GM18498 (cell line): ENCODE results near the gene PIKFYVE.
"Not testable (repeated sequence)": the region's sequence is repeated elsewhere in the genome, so short reads cannot be mapped to it uniquely, and the experiment has no call there.

ENCODE experiments used
- ATAC-seq: cut with Tn5 transposase; IDR thresholded peaks from one replicate; pipeline ENCODE4 v1.9.1; 2021; ENCODE audit warnings: mild to moderate bottlenecking, moderate library complexity; ENCODE audit not compliant: unreplicated experiment

Gene PIKFYVE

GRCh38 chr2:208296610-208297009 lies 30.6 kb downstream of the PIKFYVE start:
- no peak for ATAC-seq

DNA sequence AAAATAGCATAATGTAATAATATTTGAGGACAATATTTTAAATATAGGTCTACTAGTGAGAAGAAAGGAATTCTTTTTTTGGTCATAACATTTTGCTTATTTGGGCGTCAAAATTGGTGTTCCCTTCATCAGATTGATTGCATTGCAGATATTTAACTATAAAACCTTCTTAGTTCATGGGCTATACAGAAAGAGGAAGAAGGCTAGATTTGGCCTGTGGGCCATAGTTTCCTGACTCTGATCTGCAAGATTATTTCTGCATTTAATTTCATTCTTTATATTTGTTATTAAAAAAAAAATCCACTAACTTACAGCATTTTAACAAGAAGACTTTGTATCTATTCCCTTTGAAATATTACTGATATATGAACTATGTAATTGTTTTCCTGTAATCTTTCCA lies 31.9 kb downstream of the PIKFYVE start:
- ATAC-seq: no peak

GRCh38 chr2:208300847-208301618 lies 35.0 kb downstream of the PIKFYVE start:
- ATAC-seq: no peak

DNA sequence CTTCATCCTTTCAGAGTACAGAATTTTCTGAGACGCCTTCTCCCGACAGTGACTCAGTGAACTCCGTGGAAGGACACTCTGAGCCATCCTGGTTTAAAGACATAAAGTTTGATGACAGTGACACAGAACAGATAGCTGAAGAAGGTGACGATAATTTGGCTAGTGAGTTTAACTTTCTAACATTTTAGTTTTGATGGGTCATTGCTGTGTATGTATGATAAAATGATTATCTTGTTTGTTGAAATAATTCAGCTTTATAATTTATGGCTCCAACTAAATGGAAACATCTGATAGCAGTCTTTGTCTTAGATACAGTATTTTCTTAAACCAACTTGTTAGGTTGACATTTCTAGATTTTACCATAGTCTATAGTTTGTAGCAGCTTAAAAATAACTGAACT lies 38.1 kb downstream of the PIKFYVE start:
- no peak for ATAC-seq

DNA sequence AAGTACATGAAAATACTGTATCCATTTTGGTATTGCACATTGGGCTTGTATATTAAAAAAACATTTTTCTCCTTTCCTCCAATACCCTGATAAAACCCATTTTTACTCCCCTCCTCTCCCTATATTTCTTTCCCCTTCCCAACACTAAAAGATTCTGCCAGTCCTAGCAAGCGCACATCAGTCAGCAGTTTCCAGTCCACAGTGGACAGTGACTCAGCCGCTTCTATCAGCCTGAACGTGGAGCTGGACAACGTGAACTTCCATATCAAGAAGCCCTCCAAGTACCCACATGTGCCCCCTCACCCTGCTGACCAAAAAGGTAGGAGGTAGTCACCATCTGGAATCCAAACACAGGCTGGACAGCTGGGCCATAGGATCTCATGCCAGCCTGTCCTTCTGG lies 38.6 kb downstream of the PIKFYVE start:
- ATAC-seq: no peak

- no peak for ATAC-seq
Observed at GRCh38 chr2:208306291-208306690, 40.2 kb downstream of the PIKFYVE start.

DNA sequence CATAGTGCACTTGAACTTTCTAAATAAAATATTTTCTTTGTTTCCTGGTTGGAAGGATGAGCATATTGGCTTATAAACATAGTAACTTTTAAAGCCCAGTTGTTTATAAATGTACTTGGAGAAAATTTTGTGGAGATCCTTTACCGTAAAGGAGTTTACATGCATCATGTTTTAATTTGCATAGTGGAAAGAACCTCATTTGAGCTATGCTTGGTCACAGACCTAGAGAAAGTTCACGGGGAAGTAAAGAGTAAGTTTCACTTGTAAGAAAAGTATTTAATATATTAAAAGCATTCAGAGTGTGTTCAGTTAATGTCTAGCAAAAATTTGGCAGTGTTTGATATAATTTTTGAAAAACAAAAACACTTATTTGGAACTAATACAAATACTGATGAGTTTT lies 45.3 kb downstream of the PIKFYVE start:
- ATAC-seq: peak; percentile 62

DNA sequence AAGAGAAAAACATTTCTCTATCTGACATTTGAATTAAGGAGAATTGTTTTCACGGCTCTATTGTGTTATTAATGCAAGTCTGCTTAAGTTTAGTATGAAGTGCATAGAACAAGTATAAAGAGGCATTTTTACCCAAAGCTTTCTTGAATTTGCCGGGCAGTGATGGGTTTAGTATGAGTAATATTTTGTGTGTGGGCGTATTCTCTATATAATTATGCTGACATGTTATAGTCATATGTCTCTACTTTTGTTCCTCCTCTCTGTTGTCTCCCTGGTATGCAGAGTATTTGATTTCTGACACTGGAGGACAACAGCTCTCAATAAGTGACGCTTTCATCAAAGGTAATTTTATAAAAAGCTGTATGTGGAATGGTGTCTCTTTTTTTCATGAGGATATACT lies 45.9 kb downstream of the PIKFYVE start:
- ATAC-seq: peak; percentile 50

GRCh38 chr2:208315081-208315788 lies 49.2 kb downstream of the PIKFYVE start:
- peak; percentile 63 for ATAC-seq

- no peak for ATAC-seq
Observed at GRCh38 chr2:208318127-208318526, 52.1 kb downstream of the PIKFYVE start.

DNA sequence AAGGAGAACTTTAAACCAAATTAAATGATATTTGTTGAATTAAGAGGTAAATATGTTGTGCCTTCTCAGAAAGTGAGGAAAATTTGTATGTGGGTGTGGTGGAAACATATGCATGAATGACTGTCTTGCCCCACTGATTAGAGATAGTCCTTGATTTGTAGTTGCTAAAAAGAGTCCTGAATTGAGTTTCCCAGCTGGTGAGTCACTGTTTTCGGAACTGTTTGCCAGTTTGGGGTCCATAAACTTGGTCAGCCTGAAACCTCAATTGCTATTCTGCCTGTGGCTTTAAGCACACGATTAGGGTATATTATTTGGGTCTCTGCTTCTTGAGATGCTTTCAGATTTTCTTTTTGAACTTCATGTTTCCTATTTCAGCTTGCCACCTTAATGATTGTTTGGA lies 53.3 kb downstream of the PIKFYVE start:
- peak; percentile 33 for ATAC-seq

- ATAC-seq: peak; percentile 91
Observed at GRCh38 chr2:208320686-208321085, 54.6 kb downstream of the PIKFYVE start.

DNA sequence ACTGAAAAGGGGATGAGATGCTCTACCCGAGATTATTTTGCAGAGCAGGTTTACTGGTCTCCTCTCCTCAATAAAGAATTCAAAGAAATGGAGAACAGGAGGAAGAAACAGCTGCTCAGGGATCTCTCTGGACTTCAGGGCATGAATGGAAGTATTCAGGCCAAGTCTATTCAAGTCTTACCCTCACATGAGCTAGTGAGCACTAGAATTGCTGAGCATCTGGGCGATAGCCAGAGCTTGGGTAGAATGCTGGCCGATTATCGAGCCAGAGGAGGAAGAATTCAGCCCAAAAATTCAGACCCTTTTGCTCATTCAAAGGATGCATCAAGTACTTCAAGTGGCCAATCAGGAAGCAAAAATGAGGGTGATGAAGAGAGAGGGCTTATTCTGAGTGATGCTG lies 60.0 kb downstream of the PIKFYVE start:
- ATAC-seq: no peak

DNA sequence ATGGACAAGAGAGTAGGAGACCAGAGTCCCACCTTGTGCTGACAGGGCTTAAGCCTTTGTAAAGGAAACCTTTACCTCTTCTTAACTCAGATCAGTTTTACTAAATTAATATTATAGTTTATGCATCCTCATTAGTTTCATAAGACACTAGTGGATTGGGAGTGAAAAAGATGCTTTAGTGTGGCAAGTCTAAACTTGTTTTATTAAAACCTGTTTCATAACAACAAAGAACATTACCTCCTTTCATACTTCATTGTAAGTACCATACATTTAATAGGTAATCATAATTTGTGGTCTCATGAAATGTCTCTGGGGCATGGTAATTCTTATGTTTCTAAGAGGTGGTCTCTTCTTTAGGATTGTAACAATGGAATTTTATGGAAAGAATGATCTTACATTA lies 63.4 kb downstream of the PIKFYVE start:
- ATAC-seq: no peak

DNA sequence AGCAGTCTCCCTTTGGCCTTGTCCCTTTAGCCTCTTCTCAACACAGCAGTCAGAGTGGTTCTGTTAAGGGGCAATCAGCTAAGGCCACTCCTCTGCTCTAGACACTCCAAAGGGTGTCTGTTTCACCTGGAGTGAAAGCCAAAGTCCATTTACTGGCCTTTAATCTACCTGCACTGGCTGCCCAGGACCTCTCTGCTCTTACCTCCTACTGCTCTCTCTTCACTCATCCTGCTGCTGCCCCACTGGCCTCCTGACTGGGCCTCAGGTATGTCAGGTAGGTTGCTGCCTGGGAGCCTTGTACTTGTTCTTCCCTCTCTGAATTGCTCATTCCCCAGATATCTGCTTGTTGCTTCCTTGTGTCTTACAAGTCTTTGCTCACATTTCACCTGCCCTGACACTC lies 68.2 kb downstream of the PIKFYVE start:
- ATAC-seq: no peak

DNA sequence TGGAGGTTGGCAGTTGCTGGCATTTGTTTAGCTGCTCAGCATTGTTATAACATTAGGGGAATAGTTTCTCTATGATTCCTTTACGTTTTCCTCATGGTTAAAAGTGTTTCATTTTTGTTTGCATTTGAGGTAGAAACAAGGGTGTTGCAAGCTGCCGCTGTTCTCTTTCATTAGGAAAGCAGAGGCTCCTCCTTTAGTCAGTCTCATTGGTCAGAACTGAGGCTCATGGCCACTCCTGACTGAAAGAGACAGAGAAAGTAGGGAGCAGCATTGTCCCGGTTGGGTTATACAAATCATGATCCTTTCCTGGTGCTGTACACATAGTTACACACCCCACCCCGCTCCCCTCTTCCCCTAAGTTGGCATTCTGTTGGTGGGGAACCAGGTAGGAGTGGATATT lies 80.7 kb downstream of the PIKFYVE start:
- no peak for ATAC-seq

DNA sequence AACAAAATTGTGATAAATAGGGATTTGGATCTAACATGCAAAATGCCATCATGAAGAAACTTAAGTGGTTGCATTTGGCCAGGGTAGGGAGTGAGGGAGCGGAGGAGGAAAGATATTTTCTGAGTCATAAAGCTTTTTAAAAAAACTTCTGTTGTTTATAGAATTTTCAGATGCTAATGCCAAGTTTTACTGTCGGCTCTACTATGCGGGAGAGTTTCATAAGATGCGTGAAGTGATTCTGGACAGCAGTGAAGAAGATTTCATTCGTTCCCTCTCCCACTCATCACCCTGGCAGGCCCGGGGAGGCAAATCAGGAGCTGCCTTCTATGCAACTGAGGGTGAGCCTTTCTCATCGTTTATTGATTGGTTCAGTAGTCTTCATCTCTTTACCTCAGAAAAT lies 84.6 kb downstream of the PIKFYVE start:
- ATAC-seq: no peak

- ATAC-seq: no peak
Observed at GRCh38 chr2:208352644-208353567, 86.9 kb downstream of the PIKFYVE start.

- no peak for ATAC-seq
Observed at GRCh38 chr2:208354964-208355381, 88.9 kb downstream of the PIKFYVE start.

DNA sequence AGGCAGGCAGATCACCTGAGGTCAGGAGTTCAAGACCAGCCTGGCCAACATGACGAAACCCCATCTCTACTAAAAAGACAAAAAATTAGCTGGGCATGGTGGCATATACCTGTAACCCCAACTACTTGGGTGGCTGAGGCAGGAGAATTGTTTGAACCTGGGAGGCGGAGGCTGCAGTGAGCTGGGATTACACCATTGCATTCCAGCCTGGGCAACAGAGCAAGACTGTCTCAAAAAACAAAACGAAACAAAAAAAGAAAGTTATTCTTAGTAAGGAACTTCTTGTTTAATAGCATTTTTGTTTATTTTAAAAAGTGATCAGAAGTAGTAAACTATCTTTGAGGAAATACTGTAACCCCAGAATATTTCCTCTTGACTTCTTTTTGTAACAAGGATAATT lies 90.4 kb downstream of the PIKFYVE start:
- not testable (repeated sequence) for ATAC-seq

- ATAC-seq: no peak
Observed at GRCh38 chr2:208356846-208357574, 91.0 kb downstream of the PIKFYVE start.
